Measurements from ENCODE around the gene SCT. TPM values are rescaled to one million over a fixed set of nuclear protein-coding genes. Genes with fewer than 3 reads are reported as not detected.

The SCT gene
- total RNA-seq, 6 experiments from 2014 or later, result not detected

GRCh38 chr11:610146-610801 is 16.7 kb downstream of the SCT start:
- DNase-seq (peak in 1 of 3 donors; percentile 49), ATAC-seq (no peak)
- Histone ChIP-seq H3K9me3 (no peaks in the 10 kb centered on the region), H3K36me3 (peaks cover 6 to 75% (median 41%) of the 10 kb centered on the region in 4 donors), H3K4me1 (peaks cover 0 to 69% (median 31%) of the 10 kb centered on the region in 4 donors), H3K27ac (peak overlapping the region in 1 of 3 donors; percentile 53), H3K27me3 (no peaks in the 10 kb centered on the region), H3K4me3 (no peak overlapping the region)
- intact Hi-C loops (cut with DNase I), result loop anchor here in 1 of 2 donors (5.0 kb wide), 1 partner anchor 53 kb away; no protein-coding TSS in a partner anchor
- WGBS (ENCODE audit: insufficient coverage, low coverage, low lambda C conversion rate, missing lambda C conversion rate), result 75% methylated on average over 4 of the region's 18 CpGs
- TF ChIP-seq POLR2A (IDR thresholded peaks at IDR 0.05) (no peak), CTCF (IDR thresholded peaks at IDR 0.05) (no peak)

- intact Hi-C loops (cut with DNase I), result no loop called here
- Histone ChIP-seq H3K4me3 (no peak overlapping the region), H3K4me1 (peaks cover 0 to 60% (median 29%) of the 10 kb centered on the region in 4 donors), H3K9me3 (no peaks in the 10 kb centered on the region), H3K36me3 (peaks cover 6 to 84% (median 49%) of the 10 kb centered on the region in 4 donors), H3K27me3 (no peaks in the 10 kb centered on the region), H3K27ac (peak overlapping the region in 1 of 3 donors; percentile 4)
- ATAC-seq, result no peak
- DNase-seq, result no peak
- TF ChIP-seq POLR2A (IDR thresholded peaks at IDR 0.05) (no peak), CTCF (IDR thresholded peaks at IDR 0.05) (no peak)
- WGBS (ENCODE audit: insufficient coverage, low coverage, low lambda C conversion rate, missing lambda C conversion rate), result 93% methylated on average over 6 of the region's 28 CpGs
These were observed 17.6 kb downstream of the SCT start for GRCh38 chr11:609341-609811.

DNA sequence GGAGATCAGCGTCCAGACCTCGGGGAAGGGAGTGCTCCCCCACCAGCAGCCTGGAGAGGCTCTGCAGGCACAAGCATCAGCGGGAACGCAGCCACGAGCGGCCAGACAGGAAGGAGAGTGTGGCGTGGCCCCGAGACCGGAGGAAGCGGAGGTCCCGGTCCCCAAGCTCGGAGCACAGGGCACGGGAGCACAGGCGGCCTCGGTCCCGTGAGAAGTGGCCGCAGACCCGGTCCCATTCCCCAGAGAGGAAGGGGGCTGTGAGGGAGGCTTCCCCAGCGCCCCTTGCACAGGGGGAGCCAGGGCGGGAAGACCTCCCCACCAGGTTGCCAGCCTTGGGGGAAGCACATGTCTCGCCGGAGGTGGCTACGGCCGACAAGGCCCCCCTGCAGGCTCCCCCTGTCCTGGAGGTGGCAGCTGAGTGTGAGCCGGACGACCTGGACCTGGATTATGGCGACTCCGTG is 18.2 kb downstream of the SCT start:
- DNase-seq (peak in 1 of 3 donors; percentile 53), ATAC-seq (peak in 1 of 4 donors; percentile 0)
- TF ChIP-seq POLR2A (IDR thresholded peaks at IDR 0.05) (no peak), CTCF (IDR thresholded peaks at IDR 0.05) (no peak)
- Histone ChIP-seq H3K4me3 (no peak overlapping the region), H3K27ac (peak overlapping the region in 1 of 3 donors; percentile 4), H3K9me3 (no peaks in the 10 kb centered on the region), H3K36me3 (peaks cover 6 to 89% (median 53%) of the 10 kb centered on the region in 4 donors), H3K4me1 (peaks cover 0 to 55% (median 26%) of the 10 kb centered on the region in 4 donors), H3K27me3 (no peaks in the 10 kb centered on the region)
- WGBS (ENCODE audit: insufficient coverage, low coverage, low lambda C conversion rate, missing lambda C conversion rate), result 100% methylated on average over 1 of the region's 28 CpGs
- intact Hi-C loops (cut with DNase I), result no loop called here

DNA sequence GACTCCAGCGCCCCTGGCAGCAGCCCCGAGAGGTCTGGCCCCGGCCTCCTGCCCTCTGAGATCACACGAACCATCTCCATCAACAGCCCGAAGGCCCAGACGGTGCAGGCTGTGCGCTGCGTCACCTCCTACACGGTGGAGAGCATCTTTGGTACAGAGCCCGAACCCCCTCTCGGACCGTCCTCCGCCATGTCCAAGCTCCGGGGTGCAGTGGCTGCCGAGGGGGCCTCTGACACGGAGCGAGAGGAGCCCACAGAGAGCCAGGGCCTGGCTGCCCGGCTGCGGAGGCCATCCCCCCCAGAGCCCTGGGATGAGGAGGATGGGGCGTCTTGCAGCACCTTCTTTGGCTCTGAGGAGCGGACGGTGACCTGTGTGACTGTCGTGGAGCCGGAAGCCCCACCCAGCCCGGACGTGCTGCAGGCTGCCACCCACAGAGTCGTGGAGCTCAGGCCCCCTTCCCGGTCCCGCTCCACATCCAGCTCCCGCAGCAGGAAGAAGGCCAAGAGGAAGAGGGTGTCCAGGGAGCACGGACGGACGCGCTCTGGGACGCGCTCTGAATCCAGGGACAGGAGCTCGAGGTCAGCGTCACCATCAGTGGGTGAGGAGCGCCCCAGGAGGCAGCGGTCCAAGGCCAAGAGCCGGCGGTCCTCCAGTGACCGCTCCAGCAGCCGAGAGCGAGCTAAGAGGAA is 18.9 kb downstream of the SCT start:
- 72% methylated on average over 17 of the region's 45 CpGs for WGBS (ENCODE audit: insufficient coverage, low coverage, low lambda C conversion rate, missing lambda C conversion rate)
- ATAC-seq (no peak), DNase-seq (peak in 2 of 3 donors; percentile 55 to 57)
- Histone ChIP-seq H3K4me3 (no peak overlapping the region), H3K27ac (no peak overlapping the region), H3K4me1 (peaks cover 0 to 52% (median 25%) of the 10 kb centered on the region in 4 donors), H3K27me3 (no peaks in the 10 kb centered on the region), H3K9me3 (no peaks in the 10 kb centered on the region), H3K36me3 (peaks cover 6 to 94% (median 54%) of the 10 kb centered on the region in 4 donors)
- intact Hi-C loops (cut with DNase I), result no loop called here
- TF ChIP-seq CTCF (IDR thresholded peaks at IDR 0.05), result no peak
- TF ChIP-seq POLR2A (IDR thresholded peaks at IDR 0.05), result no peak

All from right lobe of liver (tissue), 6 donors.